HL-60 (cell line): ENCODE measurements around the gene KIAA0930.

ENCODE experiments used
- CTCF ChIP-seq: IDR thresholded peaks from one replicate; pipeline ENCODE4 v1.5.1; 2011; ENCODE audit warnings: low read length, control low read depth, inconsistent platforms; ENCODE audit not compliant: insufficient read depth
- REST ChIP-seq: IDR thresholded peaks from 2 replicates; pipeline ENCODE4 v1.6.1; 2012; ENCODE audit warnings: low read depth; ENCODE audit not compliant: insufficient replicate concordance

GRCh38 chr22:45268958-45269844 is 28.5 kb upstream of the KIAA0930 start:
- TF ChIP-seq CTCF (peak; percentile 61), REST (no peak)
